ENCODE measurements around the gene KCNN4.

GRCh38 chr19:43767818-43768217 lies 13.0 kb downstream of the KCNN4 start:
- TF ChIP-seq CTCF (IDR thresholded peaks at IDR 0.05) = no peak
- TF ChIP-seq POLR2A (IDR thresholded peaks at IDR 0.05) = no peak

Measured in thyroid gland (tissue), 4 donors.